Stimulated activated CD4-positive, alpha-beta T cell treated with anti-CD3 and anti-CD28 coated beads, TNF-alpha, amount 100 ng/mL, for 48 hours (primary cell): ENCODE results near the gene MUC13.

ENCODE experiments used
- DNase-seq, 3 donors: peaks; one replicate each; pipeline ENCODE4 v3.0.0-alpha.2; 2020; ENCODE audit warnings: low read depth in 3 of 3

Gene MUC13

GRCh38 chr3:124878561-124879336, 55.8 kb downstream of the MUC13 start:
- no peak for DNase-seq

GRCh38 chr3:124877674-124878073, 56.9 kb downstream of the MUC13 start:
- DNase-seq, result no peak

- DNase-seq, result no peak
Observed at GRCh38 chr3:124876401-124876878, 58.1 kb downstream of the MUC13 start.

- DNase-seq, result no peak
Observed at GRCh38 chr3:124873226-124873625, 61.3 kb downstream of the MUC13 start.

- DNase-seq, result no peak
Observed at GRCh38 chr3:124867511-124867910, 67.0 kb downstream of the MUC13 start.

GRCh38 chr3:124862006-124862405, 72.5 kb downstream of the MUC13 start:
- no peak for DNase-seq

GRCh38 chr3:124861041-124861440, 73.5 kb downstream of the MUC13 start:
- DNase-seq, result no peak

- DNase-seq, result no peak
Observed at GRCh38 chr3:124860599-124860998, 74.0 kb downstream of the MUC13 start.

GRCh38 chr3:124859025-124859424, 75.5 kb downstream of the MUC13 start:
- no peak for DNase-seq

- no peak for DNase-seq
Observed at GRCh38 chr3:124858275-124858674, 76.3 kb downstream of the MUC13 start.

GRCh38 chr3:124856677-124857076, 77.9 kb downstream of the MUC13 start:
- no peak for DNase-seq
